MCF 10A (cell line): Measurements from ENCODE around the gene WWP2. TPM values are rescaled to one million over a fixed set of nuclear protein-coding genes. Genes with fewer than 3 reads are reported as not detected.

Experiments
- BruUV-seq: library from RNA; stranded (reverse); fragments of 400-500 nt; replicated peaks from 2 replicates; lab custom pipeline; 2021; lab: Mats Ljungman, UMichigan
- CTCF ChIA-PET: fragments of 300-600 bp; sonication (Branson Sonifier 250); formaldehyde crosslinking; extraction: SDS; loops from one replicate; lab custom pipeline; 2021; ENCODE audit warnings: antibody characterized with exemption, inconsistent platforms; lab: Yijun Ruan, JAX
- POLR2A ChIA-PET: fragments of 300-600, 350-650 bp; sonication (Branson Sonifier 250); formaldehyde crosslinking; extraction: SDS; loops from one replicate; lab custom pipeline; 2020; ENCODE audit warnings: antibody characterized with exemption, inconsistent platforms; lab: Yijun Ruan, JAX
- DNase-seq: peaks from one replicate; pipeline ENCODE4 v3.0.0-alpha.2; 2018; ENCODE audit not compliant: unreplicated experiment
- H3K27ac Mint-ChIP-seq: one replicate; pipeline ENCODE4 v1.8.0; 2022; ENCODE audit warnings: mild to moderate bottlenecking, low read depth, mixed read lengths; ENCODE audit not compliant: unreplicated experiment
- H3K27me3 Mint-ChIP-seq: one replicate; pipeline ENCODE4 v1.8.0; 2022; ENCODE audit warnings: mixed read lengths; ENCODE audit not compliant: insufficient read depth, unreplicated experiment
- H3K36me3 Mint-ChIP-seq: one replicate; pipeline ENCODE4 v1.8.0; 2022; ENCODE audit warnings: mild to moderate bottlenecking, moderate library complexity, mixed read lengths; ENCODE audit not compliant: insufficient read depth, unreplicated experiment
- H3K4me1 Mint-ChIP-seq: one replicate; pipeline ENCODE4 v1.8.0; 2022; ENCODE audit warnings: mixed read lengths; ENCODE audit not compliant: insufficient read depth, unreplicated experiment
- H3K4me3 Mint-ChIP-seq: one replicate; pipeline ENCODE4 v1.8.0; 2022; ENCODE audit warnings: mild to moderate bottlenecking, moderate library complexity, mixed read lengths; ENCODE audit not compliant: unreplicated experiment
- H3K9me3 Mint-ChIP-seq: one replicate; pipeline ENCODE4 v1.8.0; 2022; ENCODE audit warnings: mixed read lengths; ENCODE audit not compliant: unreplicated experiment
- CTCF ChIP-seq: fragments of 200-600 bp; IDR thresholded peaks from one replicate; pipeline ENCODE4 v1.8.0; 2022; ENCODE audit warnings: antibody characterized with exemption, mild to moderate bottlenecking; ENCODE audit not compliant: unreplicated experiment
- intact Hi-C: fragments of 100-400 bp; cut with micrococcal nuclease; formaldehyde crosslinking; loops from 2 replicates; pipeline ENCODE4 v1.14.1; 2022
- total RNA-seq: library from RNA; stranded (reverse); gene quantifications from 2 replicates; pipeline ENCODE4 v1.2.3, GENCODE V29; 2022

The WWP2 gene
- total RNA-seq, 1 experiment from 2014 or later: 30.4 TPM

- ChIA-PET POLR2A (no interaction called here), CTCF (interaction anchor here (1.1 kb wide), 1 partner anchor 58 kb away, joined by 3 read pairs; no protein-coding TSS in a partner anchor)
- no peak overlapping the region for H3K27ac Mint-ChIP-seq
- no peak overlapping the region for H3K4me3 Mint-ChIP-seq
- intact Hi-C loops: no loop called here
- no peaks in the 10 kb centered on the region for H3K9me3 Mint-ChIP-seq
- TF ChIP-seq CTCF: no peak
- no peak for DNase-seq
- H3K27me3 Mint-ChIP-seq: no peaks in the 10 kb centered on the region
- H3K4me1 Mint-ChIP-seq: peaks cover 13% of the 10 kb centered on the region
- peaks cover 57% of the 10 kb centered on the region for H3K36me3 Mint-ChIP-seq
- no TSS peak for BruUV-seq
These were observed 110.8 kb downstream of the WWP2 start for GRCh38 chr16:69872888-69873287.

- intact Hi-C loops: no loop called here
- peaks cover 59% of the 10 kb centered on the region for H3K36me3 Mint-ChIP-seq
These were observed 111.7 kb downstream of the WWP2 start for GRCh38 chr16:69873783-69874182.

GRCh38 chr16:69874271-69874670 lies 112.1 kb downstream of the WWP2 start:
- no peaks in the 10 kb centered on the region for H3K9me3 Mint-ChIP-seq
- ChIA-PET POLR2A (no interaction called here), CTCF (interaction anchor here (0.9 to 1.3 kb wide), 3 partner anchors 17 to 67 kb away, joined by 3 to 4 read pairs (median 3); no protein-coding TSS in a partner anchor)
- intact Hi-C loops: no loop called here
- no peak for TF ChIP-seq CTCF
- H3K27ac Mint-ChIP-seq: no peak overlapping the region
- H3K4me3 Mint-ChIP-seq: no peak overlapping the region
- peaks cover 59% of the 10 kb centered on the region for H3K36me3 Mint-ChIP-seq
- peaks cover 13% of the 10 kb centered on the region for H3K4me1 Mint-ChIP-seq
- no TSS peak for BruUV-seq
- no peak for DNase-seq
- no peaks in the 10 kb centered on the region for H3K27me3 Mint-ChIP-seq

More at GRCh38 chr16:69873783-69874182, 111.7 kb downstream of the WWP2 start:
- ChIA-PET CTCF (interaction anchor here (0.9 to 1.3 kb wide), 3 partner anchors 16 to 67 kb away, joined by 3 to 4 read pairs (median 3); no protein-coding TSS in a partner anchor), POLR2A (no interaction called here)
- no TSS peak for BruUV-seq
- DNase-seq: no peak
- Mint-ChIP-seq H3K27me3 (no peaks in the 10 kb centered on the region), H3K27ac (no peak overlapping the region), H3K4me1 (peaks cover 13% of the 10 kb centered on the region), H3K9me3 (no peaks in the 10 kb centered on the region), H3K4me3 (no peak overlapping the region)
- TF ChIP-seq CTCF: no peak

- intact Hi-C loops: no loop called here
- ChIA-PET POLR2A (interaction anchor here (0.7 kb wide), 1 partner anchor 914 kb away, joined by 3 read pairs; no protein-coding TSS in a partner anchor), CTCF (interaction anchor here (0.7 kb wide), 2 partner anchors 25 to 49 kb away, joined by 3 read pairs; no protein-coding TSS in a partner anchor)
- no peaks in the 10 kb centered on the region for H3K27me3 Mint-ChIP-seq
- H3K4me3 Mint-ChIP-seq: no peak overlapping the region
- no TSS peak for BruUV-seq
- DNase-seq: peak; percentile 4
- no peak overlapping the region for H3K27ac Mint-ChIP-seq
- H3K4me1 Mint-ChIP-seq: peaks cover 2% of the 10 kb centered on the region
- no peaks in the 10 kb centered on the region for H3K9me3 Mint-ChIP-seq
- TF ChIP-seq CTCF: no peak
- peaks cover 21% of the 10 kb centered on the region for H3K36me3 Mint-ChIP-seq
These were observed 118.6 kb downstream of the WWP2 start for GRCh38 chr16:69880640-69881133.
